GM10847 (cell line): ENCODE measurements around the gene ACYP1.

Source experiments
- POLR2A ChIP-seq: IDR thresholded peaks from 2 replicates; pipeline ENCODE4 v1.6.1; 2011; ENCODE audit not compliant: insufficient read length; ENCODE audit errors: extremely low read depth

Gene ACYP1

DNA sequence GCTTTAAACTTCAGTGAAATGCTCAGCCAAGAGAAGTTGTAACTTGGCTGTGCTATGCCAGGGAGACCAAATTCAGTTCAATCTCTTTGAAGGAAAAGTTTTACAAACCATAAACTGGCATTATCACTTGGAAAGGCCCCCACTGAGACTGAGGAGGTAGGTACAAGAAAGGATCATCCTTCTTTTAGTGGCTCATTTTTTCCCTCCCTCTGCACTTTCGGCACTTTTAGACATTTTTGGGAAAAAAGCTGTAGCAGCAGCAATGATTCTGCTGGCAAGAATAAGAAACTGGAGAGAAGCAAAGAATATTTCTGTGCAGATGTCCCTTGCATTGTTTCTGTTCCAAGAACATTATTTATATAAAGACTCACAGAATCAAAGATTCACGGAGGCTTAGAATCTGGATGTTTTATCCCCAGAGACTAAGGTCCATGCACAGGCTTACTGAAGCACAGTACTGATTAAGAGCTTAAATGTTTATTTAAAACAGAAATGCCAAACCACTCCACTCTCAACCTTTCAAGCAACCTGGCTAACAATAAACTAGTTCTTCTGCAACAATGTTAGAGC lies 17.9 kb upstream of the ACYP1 start:
- TF ChIP-seq POLR2A, result no peak

DNA sequence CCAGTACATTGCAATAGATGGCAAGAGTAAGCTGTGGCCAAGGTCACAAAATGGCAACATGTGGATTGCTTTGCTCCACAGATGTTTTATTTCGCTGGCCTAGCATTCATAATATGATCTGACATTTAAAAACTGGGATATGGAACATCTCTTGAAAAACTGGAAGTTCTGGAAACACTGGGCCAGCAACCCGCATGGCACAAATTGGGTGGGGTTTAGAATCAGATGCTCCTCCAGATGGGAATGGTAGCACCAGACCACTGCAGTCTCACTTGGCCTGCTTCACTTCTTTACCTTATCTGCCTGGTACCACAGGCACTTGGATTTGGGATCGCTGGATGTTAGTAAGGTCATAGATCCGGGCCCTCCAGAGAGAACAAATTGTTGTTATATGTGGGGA lies 15.7 kb upstream of the ACYP1 start:
- no peak for TF ChIP-seq POLR2A

DNA sequence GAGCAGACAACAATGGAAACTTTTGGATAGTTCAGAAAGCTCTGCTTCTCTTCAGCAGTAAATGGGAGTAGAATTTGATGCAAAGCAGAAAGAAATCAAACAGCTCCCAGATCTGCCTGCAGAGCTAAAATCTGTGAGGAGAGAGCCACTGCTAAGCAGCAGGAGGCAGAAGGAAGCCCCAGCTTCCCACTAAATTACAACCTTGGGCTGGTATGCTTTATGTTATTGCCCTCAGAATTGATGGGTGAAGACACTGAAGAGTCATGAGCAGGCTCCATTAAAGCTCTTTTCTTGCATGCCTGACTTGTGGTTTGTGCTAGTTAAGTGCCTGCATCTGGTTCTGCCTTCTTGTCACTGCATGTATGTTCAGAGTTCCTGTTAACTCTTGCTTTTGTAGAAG lies 14.0 kb upstream of the ACYP1 start:
- TF ChIP-seq POLR2A, result no peak

DNA sequence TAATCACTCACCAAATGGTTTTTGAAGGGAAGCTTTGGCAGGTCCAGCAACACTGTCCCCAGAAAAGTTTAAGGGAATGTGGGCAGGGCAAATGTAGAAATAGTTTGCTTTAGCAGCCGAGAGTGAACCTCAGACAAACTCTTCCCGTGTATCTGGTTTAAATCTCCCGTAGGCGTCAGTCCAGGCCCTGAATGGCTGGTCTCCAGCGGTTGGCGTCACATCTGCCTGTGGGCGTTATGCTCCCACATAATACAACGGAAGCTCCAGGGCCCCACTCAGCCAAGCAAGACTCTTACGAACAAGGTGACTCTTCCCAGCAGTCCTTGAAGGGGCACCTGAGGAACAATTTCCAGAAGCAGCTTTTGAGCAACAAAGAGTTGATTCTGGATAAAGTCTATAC lies 6.6 kb upstream of the ACYP1 start:
- TF ChIP-seq POLR2A, result no peak

DNA sequence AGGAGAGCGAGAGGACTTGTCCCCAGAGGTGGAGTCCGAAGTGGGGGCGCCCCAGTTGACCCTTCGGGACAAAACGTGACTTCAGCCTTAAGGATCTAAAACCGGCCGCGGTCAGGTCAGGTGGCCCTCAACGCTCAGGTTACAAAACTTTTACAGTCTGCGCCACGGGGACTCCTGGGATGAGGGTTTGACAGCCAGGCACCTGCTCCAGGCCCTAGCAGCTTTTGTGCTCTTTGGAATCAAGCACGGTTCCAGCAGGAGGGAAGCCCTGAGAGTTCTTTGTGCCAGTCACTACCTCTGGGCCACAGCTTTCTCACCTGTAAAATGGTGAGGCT lies 6.0 kb upstream of the ACYP1 start:
- TF ChIP-seq POLR2A, result no peak

DNA sequence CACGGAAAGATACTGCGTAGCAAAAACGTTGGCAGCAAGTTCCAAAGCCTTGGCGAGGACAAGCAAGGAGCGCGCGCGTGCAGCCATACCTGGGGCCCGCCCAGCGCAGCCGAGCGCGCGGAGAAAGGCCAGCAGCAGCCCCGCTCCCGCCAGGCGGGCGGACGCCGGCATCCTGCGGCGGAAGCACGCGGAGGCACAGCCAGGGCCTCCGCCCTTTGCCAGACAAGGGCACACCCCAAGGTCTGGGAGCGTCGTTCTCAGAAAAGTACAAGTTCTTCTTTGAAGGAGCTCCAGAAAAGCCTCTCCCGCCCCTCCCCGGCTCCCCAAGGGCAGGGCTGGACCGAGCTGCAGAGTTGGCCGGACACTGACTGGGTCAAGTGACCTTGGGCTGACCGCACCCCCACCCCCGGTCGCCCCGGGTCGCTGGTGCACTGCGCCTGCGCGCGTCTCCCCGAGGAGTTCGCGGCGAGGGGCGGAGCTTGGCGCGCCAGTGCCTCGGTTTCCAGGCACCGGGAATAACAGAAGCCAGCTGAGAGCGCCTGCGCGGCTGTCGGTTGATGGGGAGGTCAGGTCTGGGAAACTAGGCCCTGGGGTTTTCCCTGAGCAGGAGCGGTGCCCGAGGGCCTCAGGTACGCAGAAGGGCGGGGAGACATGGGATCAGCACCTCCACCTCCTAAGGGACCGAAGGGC lies 5.4 kb upstream of the ACYP1 start, which contains the start of gene ZC2HC1C:
ZC2HC1C (plus strand) TSS at position 521 of the 690 bp plus-strand sequence. CDS start 933 bp downstream, outside the sequence.
- TF ChIP-seq POLR2A, result peak; percentile 38

DNA sequence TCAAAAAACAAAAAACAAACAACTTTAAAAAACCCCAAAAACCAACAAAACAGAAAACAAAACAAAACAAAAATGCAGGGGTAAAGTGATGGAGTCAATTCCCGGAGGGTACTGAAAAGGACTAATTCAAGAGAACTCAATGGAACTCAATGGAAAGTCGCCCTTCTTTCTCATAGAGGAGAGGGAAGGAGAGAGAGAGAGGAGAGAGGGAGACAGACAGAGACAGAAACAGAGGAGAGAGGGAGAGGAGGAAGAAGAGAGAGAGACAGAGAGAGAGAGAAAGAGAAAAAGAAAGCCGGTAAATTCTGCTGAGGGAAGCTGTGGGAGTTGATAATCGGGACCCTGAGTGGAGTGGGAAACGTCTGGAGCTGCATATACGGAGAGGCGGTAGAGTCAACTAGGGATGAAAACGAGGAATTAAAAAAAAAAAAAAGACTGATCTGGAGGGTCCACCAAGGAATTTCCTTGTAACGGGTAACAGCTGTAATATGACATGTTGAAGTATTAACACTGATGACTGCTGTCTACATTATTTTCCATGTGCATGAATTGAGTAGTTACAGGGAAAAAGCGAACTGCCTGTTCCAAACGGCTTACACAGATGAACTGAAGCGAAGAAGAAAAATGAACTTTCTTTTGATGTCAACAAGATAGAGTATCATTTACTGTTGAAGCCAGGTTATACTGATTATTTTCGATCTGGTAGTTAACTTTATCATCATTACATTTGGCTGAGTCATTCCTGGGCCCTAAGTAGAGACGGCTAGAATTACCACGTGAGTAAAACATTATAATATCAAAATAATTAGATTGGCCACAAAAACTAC lies 4.7 kb upstream of the ACYP1 start:
- no peak for TF ChIP-seq POLR2A

DNA sequence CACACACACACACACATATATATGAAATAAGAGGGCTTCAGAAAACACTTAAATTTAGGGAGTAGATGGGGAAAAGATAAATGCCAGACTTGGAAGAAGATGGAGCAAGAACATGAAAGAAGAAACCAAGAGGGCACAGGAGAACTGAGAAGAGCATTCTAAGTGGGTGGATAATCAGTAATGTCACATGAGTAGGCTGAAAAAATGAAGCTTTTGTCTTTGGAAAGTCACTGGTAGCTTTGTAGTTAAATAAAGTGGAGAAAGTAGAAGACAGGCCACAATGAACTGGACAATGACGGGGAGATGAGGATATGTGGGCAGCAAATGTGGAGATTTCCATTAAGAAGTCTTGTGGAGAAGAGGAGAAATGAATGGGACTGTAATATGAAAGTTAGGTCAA lies 3.4 kb upstream of the ACYP1 start:
- TF ChIP-seq POLR2A, result no peak

DNA sequence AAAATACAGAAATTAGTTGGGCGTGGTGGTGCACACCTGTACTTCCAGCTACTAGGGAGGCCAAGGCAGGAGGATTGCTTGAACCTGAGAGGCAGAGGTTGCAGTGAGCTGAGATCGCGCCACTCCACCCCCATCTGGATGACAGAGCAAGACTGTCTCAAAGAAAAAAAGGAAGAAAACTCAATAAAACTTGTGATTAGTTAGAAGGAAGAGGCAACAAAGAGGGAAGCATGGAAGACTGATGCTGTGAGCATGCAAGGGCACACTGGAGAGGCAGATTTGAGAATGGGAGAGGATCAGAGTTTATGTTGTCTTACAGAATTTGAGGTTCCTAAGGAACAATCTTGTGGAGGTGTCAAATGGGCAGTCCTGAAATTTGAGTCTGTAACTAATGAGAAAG lies 2.9 kb upstream of the ACYP1 start:
- TF ChIP-seq POLR2A, result no peak

DNA sequence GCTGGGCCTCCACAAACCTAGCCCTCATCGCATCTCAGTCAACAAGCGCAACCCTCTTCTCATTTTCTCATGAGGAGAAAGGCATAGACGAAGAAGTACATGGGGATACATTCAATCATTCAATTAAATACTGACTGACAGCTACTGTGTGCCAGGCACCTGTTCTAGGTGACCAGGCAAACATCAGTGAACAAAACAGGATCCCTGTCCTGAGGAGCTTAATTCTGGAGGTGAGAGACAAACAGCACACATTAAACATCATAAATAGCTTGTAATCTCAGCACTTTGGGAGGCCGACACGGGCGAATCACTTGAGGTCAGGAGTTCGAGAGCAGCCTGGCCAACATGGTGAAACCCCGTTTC lies 362 bp upstream of the ACYP1 start:
- TF ChIP-seq POLR2A, result no peak

DNA sequence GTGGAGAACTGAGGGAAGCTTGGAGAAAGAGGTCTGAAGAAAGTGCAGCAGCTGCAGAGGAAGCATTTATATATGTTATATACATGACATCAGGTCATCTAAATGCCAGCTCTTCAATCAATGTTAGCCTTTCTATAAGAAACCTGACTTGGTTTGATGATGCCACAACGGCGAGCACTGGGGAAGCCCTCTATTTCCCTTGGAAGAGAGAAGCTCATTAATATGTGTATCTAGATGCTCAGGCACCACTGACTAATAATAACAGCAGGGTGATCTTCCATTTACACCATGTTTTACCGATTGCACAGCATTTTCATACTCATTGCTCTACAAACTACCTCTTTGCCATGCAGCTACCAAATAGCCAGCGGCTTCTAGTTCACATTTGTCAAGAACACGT lies 811 bp downstream of the ACYP1 start:
- TF ChIP-seq POLR2A, result no peak

DNA sequence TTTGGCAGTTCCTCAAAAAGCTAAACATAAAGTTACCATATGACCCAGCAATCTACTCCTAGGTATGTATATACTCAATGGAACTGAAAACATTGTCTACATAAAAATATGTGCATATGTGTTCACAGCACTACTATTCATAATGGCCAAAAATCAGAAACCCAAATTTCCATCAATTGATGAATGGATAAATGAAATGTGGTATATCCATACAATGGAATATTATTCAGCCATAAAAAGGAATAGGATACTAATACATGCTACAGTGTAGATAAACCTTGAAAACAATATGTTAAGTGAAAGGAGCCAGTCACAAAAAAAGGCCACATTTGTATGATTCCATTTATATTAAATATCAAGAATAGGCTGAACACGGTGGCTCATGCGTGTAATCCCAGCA lies 3.4 kb downstream of the ACYP1 start:
- no peak for TF ChIP-seq POLR2A

DNA sequence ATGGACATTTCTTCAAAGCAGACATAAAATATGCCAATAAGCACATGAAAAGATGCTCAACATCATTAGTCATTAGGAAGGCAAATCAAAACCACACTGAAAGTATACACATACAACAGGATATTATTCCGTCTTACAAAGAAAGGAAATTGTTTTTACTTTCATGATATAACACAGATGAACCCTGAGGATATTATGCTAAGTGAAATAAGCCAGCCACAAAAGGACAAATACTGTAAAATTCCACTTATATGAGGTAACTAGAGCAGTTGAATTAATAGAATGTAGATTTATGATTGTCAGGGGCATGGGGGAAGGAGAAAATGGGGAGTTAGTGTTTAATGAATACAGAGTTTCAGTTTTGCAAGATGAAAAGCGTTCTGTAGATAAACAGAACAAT lies 4.2 kb downstream of the ACYP1 start:
- TF ChIP-seq POLR2A, result no peak

DNA sequence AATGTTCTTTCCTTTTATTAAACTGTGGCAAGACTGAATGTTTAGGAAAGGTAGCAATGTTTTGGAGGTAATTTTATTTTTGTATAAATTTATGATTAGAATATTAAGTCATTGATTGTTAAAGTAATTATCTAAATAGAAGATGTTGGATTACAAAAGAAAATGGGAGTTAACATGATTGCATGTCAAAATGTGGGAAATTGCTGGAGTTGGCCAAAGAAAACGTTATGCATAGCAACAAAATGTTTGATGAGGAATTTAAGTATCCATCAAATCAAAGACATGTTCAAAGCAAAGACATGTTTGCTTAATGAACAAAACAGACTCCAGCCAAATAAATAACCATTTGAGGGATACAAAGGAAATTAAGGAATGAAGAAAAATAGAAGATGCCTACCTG lies 9.4 kb downstream of the ACYP1 start:
- TF ChIP-seq POLR2A, result no peak

DNA sequence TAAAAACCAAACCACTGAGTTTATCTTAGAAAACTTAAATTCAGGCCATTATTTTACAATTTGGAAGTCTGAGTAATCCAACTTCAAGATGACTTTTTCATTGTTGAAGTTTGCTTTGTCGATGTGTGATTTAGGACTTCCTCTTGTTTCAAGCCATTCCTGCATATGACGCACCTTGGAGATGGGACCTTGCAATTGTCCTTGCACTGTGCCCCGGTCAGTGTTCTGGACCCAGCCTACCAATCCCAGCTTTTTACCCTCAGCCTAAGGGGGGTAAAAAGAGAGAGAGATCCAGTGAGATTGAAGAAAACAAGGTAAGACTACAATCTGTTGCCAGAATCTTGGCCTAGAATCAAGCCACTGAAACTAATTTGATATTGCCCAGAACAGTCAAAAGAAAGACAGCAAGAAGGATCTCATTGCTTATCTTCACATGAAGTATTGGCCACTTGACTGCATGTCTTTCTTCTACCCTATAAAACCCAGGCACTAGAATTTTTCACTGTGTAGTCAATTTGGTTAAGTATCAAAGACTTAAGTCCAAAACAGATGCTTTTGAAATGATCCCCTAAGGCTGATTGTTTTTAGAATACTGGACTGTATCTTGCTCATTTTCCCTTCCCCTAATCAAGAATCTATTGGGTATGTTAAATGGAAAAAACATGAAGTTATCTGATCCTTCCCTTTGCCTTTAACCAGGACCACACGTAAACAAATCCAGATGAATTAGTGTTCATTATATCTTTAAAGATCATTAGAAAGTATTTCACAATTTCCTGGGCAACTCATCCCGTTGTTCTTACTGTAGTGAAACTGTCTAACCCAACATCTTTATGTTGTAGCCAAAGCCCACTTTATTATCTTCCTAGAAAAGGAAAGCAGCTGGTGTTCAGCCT lies 10.2 kb downstream of the ACYP1 start:
- TF ChIP-seq POLR2A, result no peak

DNA sequence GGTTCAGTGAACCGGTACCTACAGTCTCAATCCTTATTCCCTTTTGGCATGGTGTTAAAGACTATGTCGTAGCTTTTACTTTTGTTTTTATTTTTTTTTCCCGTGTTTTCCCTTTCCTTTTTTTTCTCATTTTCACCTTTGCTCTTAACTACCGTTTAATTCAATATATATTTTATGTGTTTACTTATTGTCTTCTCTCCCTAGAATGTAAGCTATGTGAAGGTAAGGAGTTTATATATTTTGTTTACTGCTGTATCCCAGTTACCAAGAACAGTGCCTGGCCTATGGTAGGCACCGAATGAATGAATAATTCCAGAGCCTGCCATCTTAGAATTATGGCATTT lies 12.3 kb downstream of the ACYP1 start:
- TF ChIP-seq POLR2A, result no peak

DNA sequence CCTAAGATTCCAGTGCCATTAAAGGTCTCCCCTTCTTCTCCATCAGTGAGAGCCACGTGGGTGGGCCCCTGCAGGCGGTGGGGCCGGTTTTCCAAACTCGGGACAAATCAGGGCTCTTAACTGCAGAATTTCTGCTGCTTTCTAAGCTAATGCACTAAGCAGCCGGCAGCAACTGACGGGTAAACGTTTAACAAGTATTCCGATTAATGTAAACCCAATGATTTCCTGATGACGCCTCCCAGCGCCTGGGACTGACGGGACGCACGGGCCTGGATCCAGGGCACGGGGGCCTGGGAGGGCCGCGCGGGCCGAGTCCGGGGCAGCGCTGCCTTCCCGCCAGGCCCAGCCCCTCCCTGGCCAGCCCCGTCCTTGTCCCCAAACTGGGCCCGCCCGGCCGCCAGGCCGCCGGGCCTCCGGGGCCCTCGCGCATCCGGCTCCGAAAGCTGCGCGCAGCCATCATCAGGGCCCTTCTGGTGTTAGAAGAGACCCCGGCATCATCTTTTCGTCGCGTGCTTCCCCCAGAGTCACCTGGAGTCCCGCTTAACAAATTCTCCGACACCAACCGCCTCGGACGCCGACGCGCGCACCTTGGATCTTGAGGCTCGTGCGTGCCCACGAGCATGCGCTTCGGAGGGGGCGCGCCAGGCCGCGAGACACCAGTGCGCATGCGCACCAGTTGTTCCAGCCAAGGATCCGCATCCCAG lies 12.8 kb downstream of the ACYP1 start, which contains the start of gene MLH3:
MLH3 (minus strand) TSS at position 616 of the 704 bp plus-strand sequence. CDS start 1,812 bp downstream, outside the sequence.
- TF ChIP-seq POLR2A, result peak; percentile 53
